ENCODE results near the gene GCSH.
A peak's percentile ranks its signal among the peaks of the same experiment; 100 is the strongest.

The GCSH gene

DNA sequence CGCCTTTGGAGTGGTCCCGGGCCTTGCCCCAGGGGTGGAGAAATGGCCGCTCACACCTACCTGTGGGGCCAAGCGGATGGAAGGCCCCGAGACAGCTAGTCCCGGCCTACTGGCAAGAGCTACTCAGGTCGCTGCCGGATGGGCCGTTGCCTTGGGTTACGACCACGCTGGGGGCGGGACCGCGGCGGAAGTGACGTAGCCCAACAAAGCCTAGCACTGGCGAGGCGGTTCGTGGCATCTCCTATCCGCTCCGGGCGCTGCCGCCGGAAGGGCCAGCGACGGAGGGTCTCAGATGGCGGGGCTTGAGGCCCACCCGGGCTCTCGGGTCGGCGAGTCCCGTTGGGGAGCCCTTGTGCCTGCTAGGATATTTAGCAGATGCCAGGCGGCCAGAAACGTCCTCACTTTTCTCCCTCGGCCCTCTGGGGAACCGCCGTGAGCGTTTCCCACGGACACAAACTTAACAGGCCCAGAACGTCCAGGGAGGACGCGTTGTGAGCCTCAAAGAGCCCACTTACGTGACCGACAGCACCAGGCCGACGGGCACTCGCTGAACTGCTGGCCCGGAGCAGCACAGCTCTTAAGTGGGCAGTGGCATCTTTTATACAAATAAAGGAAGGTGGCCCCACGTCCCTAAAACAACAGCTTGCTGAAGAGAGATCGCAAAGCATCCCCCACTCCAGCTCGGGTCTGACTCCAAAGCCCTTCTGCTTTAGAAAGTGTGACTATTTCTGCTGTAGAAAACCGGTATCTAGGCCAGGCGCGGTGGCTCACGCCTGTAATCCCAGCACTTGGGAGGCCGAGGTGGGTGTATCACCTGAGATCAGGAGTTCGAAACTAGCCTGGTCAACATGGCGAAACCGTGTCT, 18.9 kb downstream of the GCSH start, which contains the start of gene C16orf46:
Gene C16orf46, minus strand, starts transcription at position 163 of the 865 bp plus-strand sequence. CDS start 13,283 bp downstream, outside the sequence.
- Mint-ChIP-seq H3K4me3 (peak within 1 kb of the TSS; percentile 18), H3K4me1 (ENCODE audit: low read depth) (peaks cover 5% of the 10 kb centered on the region), H3K9me3 (no peaks in the 10 kb centered on the region), H3K27ac (no peak within 1 kb of the TSS), H3K36me3 (ENCODE audit: low read depth) (peaks cover 3% of the 10 kb centered on the region), H3K27me3 (no peaks in the 10 kb centered on the region)
- peak; percentile 100 for DNase-seq

DNA sequence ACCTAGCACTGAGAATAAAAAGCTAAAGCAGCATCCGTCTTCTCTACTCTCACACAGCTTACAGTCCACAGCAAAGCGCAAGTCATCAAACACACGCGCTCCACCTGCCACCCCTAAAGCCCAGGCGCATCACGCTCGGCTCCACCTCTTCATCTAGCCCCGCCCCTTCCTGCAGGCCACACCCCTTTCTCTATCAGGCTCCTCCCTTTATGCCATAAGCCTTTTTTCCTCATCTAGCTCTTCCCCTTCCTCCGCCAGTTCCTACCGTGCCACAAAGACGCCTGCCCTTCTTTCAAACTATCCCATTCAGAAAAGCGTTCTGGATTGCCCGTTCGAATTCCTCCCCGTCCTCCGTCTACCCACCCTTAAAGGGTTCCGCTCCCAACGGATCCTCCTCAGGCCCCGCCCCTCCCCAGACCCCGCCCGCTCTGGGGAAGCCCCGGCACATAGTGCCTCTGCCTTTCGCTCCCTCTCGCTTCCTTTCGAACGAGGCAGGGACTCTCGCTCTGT, 19.6 kb downstream of the GCSH start:
- peak; percentile 97 for DNase-seq
- Mint-ChIP-seq H3K27ac (no peak overlapping the region), H3K4me1 (ENCODE audit: low read depth) (peaks cover 5% of the 10 kb centered on the region), H3K27me3 (no peaks in the 10 kb centered on the region), H3K4me3 (no peak overlapping the region), H3K9me3 (no peaks in the 10 kb centered on the region), H3K36me3 (ENCODE audit: low read depth) (peaks cover 3% of the 10 kb centered on the region)

DNA sequence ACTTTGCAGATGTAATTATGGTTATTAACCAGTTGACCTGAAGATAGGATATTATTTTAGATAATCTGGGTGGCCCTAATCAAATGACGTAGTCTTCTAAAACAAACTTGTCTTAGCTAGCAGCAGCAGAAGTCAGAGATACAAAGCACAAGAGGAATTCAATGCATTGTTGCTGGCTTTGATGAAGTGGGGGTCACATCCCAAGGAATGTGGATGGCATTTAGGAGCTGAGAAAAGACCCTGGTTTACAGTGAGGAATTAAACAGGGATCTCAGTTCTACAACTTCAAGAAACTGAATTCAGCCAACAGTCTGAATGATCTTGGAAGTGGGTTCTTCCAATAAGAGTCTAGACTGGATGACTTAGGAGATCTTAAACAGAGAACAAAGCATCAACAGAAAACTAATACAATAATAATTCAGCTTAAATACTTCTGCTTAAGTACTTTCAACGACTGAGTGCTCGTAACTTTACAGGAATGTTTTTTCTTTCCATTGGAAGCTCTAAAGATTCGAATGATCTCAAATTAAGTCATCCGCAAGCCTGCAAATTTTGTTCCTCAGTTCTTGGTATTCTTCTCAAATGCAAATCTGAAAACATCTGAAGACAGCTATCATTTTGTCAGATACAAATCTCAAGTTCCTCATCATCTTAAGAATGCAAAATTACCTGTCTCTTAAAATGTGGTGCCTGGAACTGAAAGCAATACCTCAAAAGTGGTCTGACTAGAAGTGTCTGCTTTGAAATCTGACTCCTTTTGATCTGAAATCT, 22.4 kb downstream of the GCSH start:
- H3K9me3 Mint-ChIP-seq: no peaks in the 10 kb centered on the region
- no peaks in the 10 kb centered on the region for H3K36me3 Mint-ChIP-seq (ENCODE audit: low read depth)
- DNase-seq: no peak
- H3K4me3 Mint-ChIP-seq: no peak overlapping the region
- H3K27ac Mint-ChIP-seq: no peak overlapping the region
- peaks cover 5% of the 10 kb centered on the region for H3K4me1 Mint-ChIP-seq (ENCODE audit: low read depth)
- H3K27me3 Mint-ChIP-seq: no peaks in the 10 kb centered on the region

DNA sequence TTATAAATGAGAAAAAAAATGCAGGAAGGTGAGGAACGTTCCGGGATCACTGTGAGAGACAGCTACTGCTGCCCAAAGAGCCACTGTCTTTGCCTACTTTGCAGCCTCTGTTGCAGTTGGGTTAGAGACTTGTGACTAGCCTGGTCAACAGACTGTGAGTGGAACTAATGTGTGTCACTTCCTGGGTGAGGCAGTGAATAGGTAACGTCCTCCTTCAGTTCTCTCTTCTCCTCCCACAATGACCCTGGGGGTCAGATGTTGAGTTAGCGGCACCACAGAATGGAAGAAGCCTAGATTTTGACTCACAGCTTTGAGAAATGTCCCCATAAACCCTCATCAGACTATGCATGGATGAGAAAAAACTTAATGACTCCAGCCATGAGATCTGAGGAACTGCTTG, 24.4 kb downstream of the GCSH start:
- no peaks in the 10 kb centered on the region for H3K4me1 Mint-ChIP-seq (ENCODE audit: low read depth)
- no peaks in the 10 kb centered on the region for H3K9me3 Mint-ChIP-seq
- no peak for DNase-seq
- no peaks in the 10 kb centered on the region for H3K36me3 Mint-ChIP-seq (ENCODE audit: low read depth)
- H3K27ac Mint-ChIP-seq: no peak overlapping the region
- H3K27me3 Mint-ChIP-seq: no peaks in the 10 kb centered on the region
- no peak overlapping the region for H3K4me3 Mint-ChIP-seq

DNA sequence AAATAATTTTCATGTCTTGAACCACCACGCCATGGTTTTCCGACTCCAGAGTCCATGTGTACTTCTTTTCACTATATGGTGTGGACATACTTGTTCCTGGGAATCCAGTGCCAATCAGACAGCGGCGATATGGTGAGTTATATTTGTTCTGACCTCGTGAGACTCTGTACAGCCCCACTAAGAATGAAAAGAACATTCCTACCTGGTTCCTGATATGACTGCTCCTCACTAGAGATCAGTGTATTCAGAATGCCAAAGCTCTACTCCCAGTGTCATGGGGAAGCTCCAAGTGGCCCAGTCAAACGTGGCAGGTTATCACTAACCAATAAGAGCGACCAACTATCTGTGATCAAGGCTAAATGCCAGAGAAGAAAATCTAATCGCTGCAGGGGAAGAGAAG, 25.2 kb downstream of the GCSH start:
- H3K4me3 Mint-ChIP-seq: no peak overlapping the region
- H3K27ac Mint-ChIP-seq: no peak overlapping the region
- peaks cover 2% of the 10 kb centered on the region for H3K4me1 Mint-ChIP-seq (ENCODE audit: low read depth)
- DNase-seq: no peak
- H3K27me3 Mint-ChIP-seq: no peaks in the 10 kb centered on the region
- H3K9me3 Mint-ChIP-seq: no peaks in the 10 kb centered on the region
- no peaks in the 10 kb centered on the region for H3K36me3 Mint-ChIP-seq (ENCODE audit: low read depth)

DNA sequence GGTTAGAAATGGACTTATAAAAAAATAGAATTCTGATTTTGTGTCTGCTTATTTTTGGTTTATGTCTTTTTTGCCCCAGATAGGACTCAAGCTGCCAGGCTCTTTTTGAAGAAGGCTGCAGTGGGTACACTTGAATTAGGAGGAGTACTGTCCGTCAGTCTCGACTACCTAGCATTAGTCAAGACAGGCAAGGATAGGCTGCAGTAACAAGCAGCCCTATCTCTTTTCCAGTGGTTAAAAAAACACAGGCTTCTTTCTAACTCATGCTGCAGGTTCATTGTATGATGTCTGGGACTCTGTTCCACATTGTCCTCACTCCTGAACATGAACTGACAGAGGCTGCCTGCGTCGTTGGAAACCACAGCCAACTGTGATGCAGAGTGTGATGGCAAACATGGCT, 27.1 kb downstream of the GCSH start:
- Mint-ChIP-seq H3K36me3 (ENCODE audit: low read depth) (no peaks in the 10 kb centered on the region), H3K4me1 (ENCODE audit: low read depth) (peaks cover 2% of the 10 kb centered on the region), H3K9me3 (no peaks in the 10 kb centered on the region), H3K4me3 (no peak overlapping the region), H3K27me3 (no peaks in the 10 kb centered on the region), H3K27ac (no peak overlapping the region)
- DNase-seq: no peak

DNA sequence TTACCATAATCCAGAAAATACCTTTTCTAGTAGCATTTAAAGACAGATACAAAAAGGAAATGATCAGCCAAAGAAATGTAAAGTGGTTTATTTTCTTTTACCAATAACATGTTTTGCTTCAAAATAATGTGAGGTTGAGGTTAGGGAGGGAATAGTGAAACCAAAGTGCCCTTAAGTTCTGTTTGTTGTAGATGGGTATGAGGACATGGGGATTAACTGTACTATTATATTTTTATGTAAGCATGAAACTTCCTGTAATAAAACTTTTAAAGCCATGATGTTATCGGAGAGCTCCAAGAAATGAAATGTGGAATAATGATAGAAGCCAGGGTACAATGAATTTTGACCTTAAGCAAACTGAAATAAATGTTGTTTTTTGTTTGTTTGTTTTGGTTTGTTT, 29.0 kb downstream of the GCSH start:
- no peaks in the 10 kb centered on the region for H3K36me3 Mint-ChIP-seq (ENCODE audit: low read depth)
- H3K4me1 Mint-ChIP-seq (ENCODE audit: low read depth): peaks cover 2% of the 10 kb centered on the region
- H3K27me3 Mint-ChIP-seq: no peaks in the 10 kb centered on the region
- no peak overlapping the region for H3K4me3 Mint-ChIP-seq
- no peak for DNase-seq
- no peak overlapping the region for H3K27ac Mint-ChIP-seq
- no peaks in the 10 kb centered on the region for H3K9me3 Mint-ChIP-seq

DNA sequence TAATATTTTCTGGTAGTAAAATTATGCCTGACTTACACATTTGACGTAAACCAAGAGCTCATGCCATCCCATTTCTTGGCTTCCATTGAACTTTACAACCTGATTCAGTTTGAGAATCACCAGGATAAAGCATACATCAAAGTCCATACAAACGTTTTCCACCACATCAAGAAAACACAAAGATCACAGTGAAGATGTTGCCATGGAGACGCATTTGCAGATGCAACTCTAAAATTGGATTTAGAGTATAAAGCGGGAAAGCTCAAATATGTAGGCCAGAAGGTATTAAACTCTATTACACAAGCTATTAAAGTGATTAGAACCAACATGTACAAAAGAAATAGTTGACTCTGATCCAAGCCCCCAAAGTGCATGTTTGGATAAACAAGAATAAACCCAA, 29.5 kb downstream of the GCSH start:
- H3K27me3 Mint-ChIP-seq: no peaks in the 10 kb centered on the region
- H3K4me3 Mint-ChIP-seq: no peak overlapping the region
- no peaks in the 10 kb centered on the region for H3K9me3 Mint-ChIP-seq
- H3K27ac Mint-ChIP-seq: no peak overlapping the region
- H3K4me1 Mint-ChIP-seq (ENCODE audit: low read depth): peaks cover 2% of the 10 kb centered on the region
- no peak for DNase-seq
- no peaks in the 10 kb centered on the region for H3K36me3 Mint-ChIP-seq (ENCODE audit: low read depth)

DNA sequence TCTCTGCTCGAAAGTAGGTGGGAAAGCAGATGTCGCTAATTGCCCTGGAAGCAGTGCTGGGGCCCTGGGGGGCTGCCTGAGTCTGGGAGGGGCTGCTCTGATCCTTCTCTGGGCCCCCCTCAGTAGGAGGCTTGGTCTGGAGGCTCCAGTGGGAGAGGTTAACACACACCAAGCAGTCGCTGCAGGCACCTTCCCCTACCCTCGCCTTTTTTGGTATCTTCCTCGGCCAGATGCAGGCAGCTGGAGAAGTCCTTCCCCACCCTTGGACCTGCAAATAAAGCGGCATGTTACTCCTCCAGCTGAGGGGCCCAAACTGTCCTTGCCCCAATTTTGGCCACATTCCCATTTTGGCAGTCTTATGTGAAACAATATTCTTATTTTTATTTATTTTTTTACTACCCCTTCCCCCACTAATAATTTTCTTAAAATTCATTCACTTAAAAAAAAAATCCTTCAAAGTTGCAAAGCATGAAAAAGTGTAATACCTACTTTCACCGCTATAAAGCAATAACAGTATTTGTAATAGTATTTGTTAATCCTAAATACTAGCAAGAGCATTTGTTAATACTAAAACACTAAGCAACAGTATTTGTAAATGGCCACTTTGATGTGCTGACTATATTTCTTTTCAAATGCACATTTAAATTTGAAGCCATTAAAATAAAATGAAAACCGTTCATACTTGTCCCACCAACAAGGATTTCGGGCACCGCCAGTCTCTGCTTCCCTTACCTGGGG, 34.2 kb downstream of the GCSH start:
- H3K36me3 Mint-ChIP-seq (ENCODE audit: low read depth): no peaks in the 10 kb centered on the region
- DNase-seq: no peak
- no peaks in the 10 kb centered on the region for H3K9me3 Mint-ChIP-seq
- H3K4me3 Mint-ChIP-seq: no peak overlapping the region
- H3K27me3 Mint-ChIP-seq: no peaks in the 10 kb centered on the region
- no peak overlapping the region for H3K27ac Mint-ChIP-seq
- H3K4me1 Mint-ChIP-seq (ENCODE audit: low read depth): peaks cover 2% of the 10 kb centered on the region

DNA sequence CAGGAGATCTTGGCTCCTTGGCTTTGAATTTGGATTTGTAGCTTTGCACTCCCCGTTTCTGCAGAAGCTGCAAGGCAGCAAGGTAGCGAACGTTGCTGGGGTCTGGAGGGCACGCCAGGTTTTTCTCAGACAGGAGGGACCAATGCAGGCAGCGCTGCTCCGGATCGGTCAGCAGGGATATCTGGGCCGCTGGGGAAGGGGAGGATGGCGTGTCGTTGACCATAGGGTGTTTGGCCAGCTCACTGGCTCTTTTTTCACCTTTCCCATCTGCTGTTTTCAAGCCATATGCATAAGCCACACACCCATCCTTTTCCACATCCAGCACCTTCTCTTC, 34.9 kb downstream of the GCSH start:
- DNase-seq: no peak
- H3K27me3 Mint-ChIP-seq: no peaks in the 10 kb centered on the region
- no peak overlapping the region for H3K4me3 Mint-ChIP-seq

DNA sequence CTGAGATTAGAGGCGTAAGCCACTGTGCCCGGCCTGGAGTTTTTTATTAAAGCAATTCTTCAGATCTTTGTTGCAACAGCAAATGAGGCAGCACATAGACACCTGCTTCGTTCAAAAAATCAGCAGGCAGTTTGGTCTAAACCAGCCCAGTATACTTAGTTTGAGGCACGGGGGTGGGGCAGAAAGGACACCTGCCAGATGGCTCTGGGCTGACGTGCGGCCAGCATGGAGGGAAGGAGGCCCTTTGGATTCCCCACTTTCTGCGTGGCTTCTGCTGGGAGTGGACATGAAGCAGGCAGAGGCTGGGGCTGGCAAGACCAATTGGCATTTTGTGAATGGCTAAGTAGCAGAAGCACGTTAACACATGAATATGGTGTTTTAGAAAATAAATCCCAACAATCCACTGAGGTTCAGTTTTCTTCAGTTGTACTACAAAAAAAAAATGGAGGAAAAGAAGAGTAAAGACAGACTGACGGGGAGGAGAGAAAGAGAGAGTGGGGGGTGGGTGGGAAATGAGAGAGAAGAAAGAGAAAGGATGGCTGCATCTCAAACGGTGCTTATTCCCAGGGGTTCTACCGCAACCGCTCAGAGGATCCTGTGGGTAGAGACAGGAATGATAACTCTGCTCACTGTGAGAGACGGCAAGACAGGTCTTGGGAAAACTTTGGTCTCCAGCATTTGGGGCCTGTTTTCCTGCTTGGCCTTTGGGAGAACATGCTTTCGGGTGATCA, 35.5 kb downstream of the GCSH start:
- H3K27ac Mint-ChIP-seq: no peak overlapping the region

More for the DNA sequence above, 34.9 kb downstream of the GCSH start:
- Mint-ChIP-seq H3K27ac (no peak overlapping the region), H3K9me3 (no peaks in the 10 kb centered on the region), H3K4me1 (ENCODE audit: low read depth) (no peaks in the 10 kb centered on the region), H3K36me3 (ENCODE audit: low read depth) (no peaks in the 10 kb centered on the region)

DNA sequence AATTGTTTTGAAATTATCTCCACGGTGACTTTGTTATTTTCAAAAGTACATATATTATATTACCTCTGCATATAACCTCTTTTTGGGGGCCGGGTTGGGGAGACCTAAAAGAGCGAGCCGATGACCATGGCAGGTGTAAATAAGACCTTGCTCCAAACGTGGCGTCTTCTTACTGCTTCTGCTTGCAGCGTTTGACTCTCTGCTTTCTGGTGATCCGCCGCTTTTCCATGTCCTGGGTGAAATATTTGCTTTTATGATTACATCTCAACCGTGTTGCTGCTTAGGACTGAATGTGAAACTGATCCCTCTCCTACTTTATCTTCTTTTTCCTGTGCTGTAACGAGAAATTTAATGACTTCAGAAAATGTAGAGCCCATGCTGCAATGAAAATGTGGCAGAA, 42.4 kb downstream of the GCSH start:
- DNase-seq: no peak
- H3K4me3 Mint-ChIP-seq: no peak overlapping the region
- H3K27ac Mint-ChIP-seq: no peak overlapping the region
- H3K27me3 Mint-ChIP-seq: no peaks in the 10 kb centered on the region
- peaks cover 14% of the 10 kb centered on the region for H3K9me3 Mint-ChIP-seq
- H3K4me1 Mint-ChIP-seq (ENCODE audit: low read depth): no peaks in the 10 kb centered on the region
- H3K36me3 Mint-ChIP-seq (ENCODE audit: low read depth): peaks cover 2% of the 10 kb centered on the region

More for the DNA sequence above, 35.5 kb downstream of the GCSH start:
- no peak for DNase-seq
- H3K4me1 Mint-ChIP-seq (ENCODE audit: low read depth): no peaks in the 10 kb centered on the region
- no peaks in the 10 kb centered on the region for H3K9me3 Mint-ChIP-seq
- no peak overlapping the region for H3K4me3 Mint-ChIP-seq
- no peaks in the 10 kb centered on the region for H3K27me3 Mint-ChIP-seq
- no peaks in the 10 kb centered on the region for H3K36me3 Mint-ChIP-seq (ENCODE audit: low read depth)

DNA sequence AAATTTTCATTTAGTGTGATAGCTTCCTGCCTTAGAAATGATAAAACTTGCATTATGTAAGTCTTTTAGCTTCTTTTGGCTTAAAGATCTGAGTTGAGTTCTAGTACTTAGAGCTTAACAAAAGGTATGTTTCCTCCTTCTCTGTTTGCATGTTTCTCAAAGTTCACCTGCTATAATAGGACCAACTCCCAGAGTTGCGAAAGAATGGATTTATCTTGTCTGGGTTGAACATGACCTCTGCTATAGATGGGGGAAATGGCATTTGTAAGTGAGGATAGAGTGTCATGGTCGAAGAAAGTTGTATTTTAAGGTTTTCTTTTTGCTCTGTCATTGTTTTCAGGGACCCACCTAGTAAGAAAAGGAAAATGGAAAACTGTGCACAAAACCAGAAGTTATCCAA, 53.4 kb downstream of the GCSH start:
- H3K27me3 Mint-ChIP-seq: no peaks in the 10 kb centered on the region
- H3K27ac Mint-ChIP-seq: peak overlapping the region; percentile 19
- H3K4me3 Mint-ChIP-seq: no peak overlapping the region
- no peak for DNase-seq
- H3K36me3 Mint-ChIP-seq (ENCODE audit: low read depth): peaks cover 83% of the 10 kb centered on the region
- H3K4me1 Mint-ChIP-seq (ENCODE audit: low read depth): peaks cover 17% of the 10 kb centered on the region
- H3K9me3 Mint-ChIP-seq: no peaks in the 10 kb centered on the region

DNA sequence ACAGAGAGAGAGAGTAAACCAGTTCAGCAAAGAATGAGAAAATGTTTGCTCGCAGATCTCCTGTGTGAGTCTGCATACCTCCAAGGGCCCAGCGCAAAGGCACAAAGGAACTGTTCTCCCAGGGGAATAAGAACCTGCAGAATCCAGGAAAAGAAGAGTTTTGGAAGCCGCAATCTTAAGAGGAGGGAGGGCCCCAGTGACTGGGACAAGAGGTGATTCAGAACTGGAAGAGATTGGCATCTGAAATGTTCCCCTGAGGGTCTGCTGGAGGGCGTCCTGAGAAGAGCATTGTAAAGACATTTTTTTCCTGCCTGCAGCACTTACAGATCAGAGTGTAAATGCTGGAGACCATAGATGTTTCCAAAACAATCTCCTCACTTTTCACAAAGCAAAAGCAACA, 54.5 kb downstream of the GCSH start:
- H3K9me3 Mint-ChIP-seq: no peaks in the 10 kb centered on the region
- no peak overlapping the region for H3K4me3 Mint-ChIP-seq
- peaks cover 87% of the 10 kb centered on the region for H3K36me3 Mint-ChIP-seq (ENCODE audit: low read depth)
- H3K27me3 Mint-ChIP-seq: no peaks in the 10 kb centered on the region
- DNase-seq: no peak
- H3K27ac Mint-ChIP-seq: no peak overlapping the region
- peaks cover 29% of the 10 kb centered on the region for H3K4me1 Mint-ChIP-seq (ENCODE audit: low read depth)
